Limb (tissue), 2 donors: ENCODE measurements around the gene RIC1.
"Not testable (repeated sequence)": the region's sequence is repeated elsewhere in the genome, so short reads cannot be mapped to it uniquely, and the experiment has no call there.

Source experiments
- DNase-seq, 2 donors: peaks; one replicate each; pipeline ENCODE4 v3.0.0-alpha.2; 2016; ENCODE audit errors: extremely low spot score in 2 of 2

RIC1 gene

GRCh38 chr9:5671711-5672353, 42.9 kb downstream of the RIC1 start:
- no peak for DNase-seq

GRCh38 chr9:5675046-5675445, 46.1 kb downstream of the RIC1 start:
- not testable (repeated sequence) for DNase-seq

- not testable (repeated sequence) for DNase-seq
Measured at GRCh38 chr9:5683591-5683990, 54.7 kb downstream of the RIC1 start.

GRCh38 chr9:5684101-5684500, 55.2 kb downstream of the RIC1 start:
- DNase-seq = no peak

- no peak for DNase-seq
Measured at GRCh38 chr9:5688109-5688508, 59.2 kb downstream of the RIC1 start.

- DNase-seq = no peak
Measured at GRCh38 chr9:5690278-5690677, 61.4 kb downstream of the RIC1 start.

GRCh38 chr9:5695860-5696259, 67.0 kb downstream of the RIC1 start:
- DNase-seq = no peak

- no peak for DNase-seq
Measured at GRCh38 chr9:5696884-5697283, 68.0 kb downstream of the RIC1 start.

GRCh38 chr9:5698004-5698403, 69.1 kb downstream of the RIC1 start:
- no peak for DNase-seq

GRCh38 chr9:5698810-5699556, 70.1 kb downstream of the RIC1 start:
- DNase-seq = no peak

GRCh38 chr9:5708414-5708813, 79.5 kb downstream of the RIC1 start:
- DNase-seq = no peak

- no peak for DNase-seq
Measured at GRCh38 chr9:5712651-5713390, 83.9 kb downstream of the RIC1 start.

- no peak for DNase-seq
Measured at GRCh38 chr9:5714501-5715401, 85.8 kb downstream of the RIC1 start.

- no peak for DNase-seq
Measured at GRCh38 chr9:5715548-5716127, 86.7 kb downstream of the RIC1 start.

GRCh38 chr9:5717434-5717833, 88.5 kb downstream of the RIC1 start:
- not testable (repeated sequence) for DNase-seq

GRCh38 chr9:5718296-5719032, 89.6 kb downstream of the RIC1 start:
- DNase-seq = no peak

GRCh38 chr9:5719100-5719926, 90.4 kb downstream of the RIC1 start:
- no peak for DNase-seq

- no peak for DNase-seq
Measured at GRCh38 chr9:5720151-5720550, 91.2 kb downstream of the RIC1 start.

- DNase-seq = no peak
Measured at GRCh38 chr9:5721279-5722087, 92.6 kb downstream of the RIC1 start.
